Measurements from ENCODE around the gene PLEKHG4.

The PLEKHG4 gene

DNA sequence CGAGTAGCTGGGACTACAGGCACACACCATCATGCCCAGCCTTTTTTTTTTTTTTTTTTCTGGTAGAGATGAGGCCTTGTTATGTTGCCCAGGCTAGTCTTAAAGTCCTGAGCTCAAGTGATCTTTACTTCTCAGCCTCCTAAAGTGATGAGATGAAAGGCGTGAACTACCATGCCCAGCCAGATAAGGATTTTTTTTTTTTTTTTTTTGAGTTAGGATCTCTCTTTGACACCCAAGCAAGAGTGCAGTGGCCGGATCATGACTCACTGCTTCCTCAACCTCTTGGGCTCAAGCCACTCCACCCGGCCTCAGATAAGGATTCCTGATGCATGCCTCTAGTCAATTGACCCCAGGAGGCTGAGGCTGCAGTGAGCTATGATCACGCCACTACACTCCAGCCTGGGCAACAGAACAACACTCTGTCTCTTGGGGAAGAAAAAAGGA, 11.2 kb upstream of the PLEKHG4 start:
- no peaks in the 10 kb centered on the region for H3K9me3 ChIP-seq (ENCODE audit: low read depth, low read length)
- H3K36me3 ChIP-seq (ENCODE audit: insufficient read depth, low read length), result no peaks in the 10 kb centered on the region
- TF ChIP-seq EZH2 (IDR thresholded peaks at IDR 0.05) (no peak), FOXP2 (optimal IDR thresholded peaks at IDR 0.05; ENCODE audit: control extremely low read depth, extremely low read length, insufficient read depth) (no peak), POLR2AphosphoS5 (IDR thresholded peaks at IDR 0.05; ENCODE audit: borderline replicate concordance, low read depth, low read length) (no peak)
- H3K27ac ChIP-seq, result no peak overlapping the region
- no peak overlapping the region for H3K4me3 ChIP-seq
- H3K9ac ChIP-seq (ENCODE audit: insufficient read length), result no peak overlapping the region
- DNase-seq (ENCODE audit: low read depth, low spot score), result no peak

DNA sequence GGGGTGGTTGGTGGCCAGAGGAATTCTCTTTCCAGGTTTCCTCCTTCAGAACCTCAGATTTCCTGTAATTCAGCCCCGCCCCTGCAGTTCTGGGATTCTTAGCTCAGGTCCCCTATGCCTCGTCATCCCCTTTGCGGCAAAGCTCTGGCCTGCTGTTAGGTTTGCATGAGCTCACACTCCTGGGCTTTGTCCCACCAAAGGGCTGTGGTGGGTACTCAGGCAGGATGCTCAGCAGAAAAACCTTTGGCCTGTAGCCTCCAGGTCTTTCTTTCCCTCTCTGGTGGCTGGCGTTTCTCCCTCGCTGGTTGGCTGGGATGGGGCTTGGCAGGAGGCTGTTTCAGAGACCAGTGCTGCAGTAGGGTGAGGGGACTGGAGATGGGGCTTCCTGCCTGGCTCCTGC, 9.6 kb upstream of the PLEKHG4 start:
- TF ChIP-seq EZH2 (IDR thresholded peaks at IDR 0.05) (no peak), POLR2AphosphoS5 (IDR thresholded peaks at IDR 0.05; ENCODE audit: borderline replicate concordance, low read depth, low read length) (no peak), FOXP2 (optimal IDR thresholded peaks at IDR 0.05; ENCODE audit: control extremely low read depth, extremely low read length, insufficient read depth) (no peak)
- Histone ChIP-seq H3K9ac (ENCODE audit: insufficient read length) (no peak overlapping the region), H3K9me3 (ENCODE audit: low read depth, low read length) (no peaks in the 10 kb centered on the region), H3K36me3 (ENCODE audit: insufficient read depth, low read length) (no peaks in the 10 kb centered on the region), H3K4me3 (no peak overlapping the region), H3K27ac (no peak overlapping the region)
- no peak for DNase-seq (ENCODE audit: low read depth, low spot score)

DNA sequence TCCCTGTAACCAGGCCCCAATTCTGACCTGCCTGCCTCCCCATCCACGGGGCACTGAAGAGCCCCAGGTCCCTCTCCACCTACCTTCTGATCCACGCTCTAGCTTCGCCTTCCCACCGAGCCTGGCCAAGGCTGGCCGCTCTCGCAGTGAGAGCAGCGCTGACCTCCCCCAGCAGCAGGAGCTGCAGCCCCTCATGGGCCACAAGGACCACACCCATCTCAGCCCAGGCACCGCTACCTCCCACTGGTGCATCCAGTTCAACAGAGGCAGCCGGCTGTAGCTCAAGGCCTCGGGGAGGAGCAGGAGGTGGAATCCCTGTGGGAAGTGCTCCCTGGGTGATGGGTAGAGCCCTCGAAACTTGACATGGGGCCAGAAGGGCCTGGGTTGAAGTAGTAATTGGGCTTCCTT, 8.4 kb upstream of the PLEKHG4 start:
- no peak for TF ChIP-seq POLR2AphosphoS5 (IDR thresholded peaks at IDR 0.05; ENCODE audit: borderline replicate concordance, low read depth, low read length)
- no peak for TF ChIP-seq EZH2 (IDR thresholded peaks at IDR 0.05)
- TF ChIP-seq FOXP2 (optimal IDR thresholded peaks at IDR 0.05; ENCODE audit: control extremely low read depth, extremely low read length, insufficient read depth), result no peak
- H3K27ac ChIP-seq, result no peak overlapping the region
- no peaks in the 10 kb centered on the region for H3K9me3 ChIP-seq (ENCODE audit: low read depth, low read length)
- H3K9ac ChIP-seq (ENCODE audit: insufficient read length), result no peak overlapping the region
- no peak for DNase-seq (ENCODE audit: low read depth, low spot score)
- H3K36me3 ChIP-seq (ENCODE audit: insufficient read depth, low read length), result no peaks in the 10 kb centered on the region
- no peak overlapping the region for H3K4me3 ChIP-seq

DNA sequence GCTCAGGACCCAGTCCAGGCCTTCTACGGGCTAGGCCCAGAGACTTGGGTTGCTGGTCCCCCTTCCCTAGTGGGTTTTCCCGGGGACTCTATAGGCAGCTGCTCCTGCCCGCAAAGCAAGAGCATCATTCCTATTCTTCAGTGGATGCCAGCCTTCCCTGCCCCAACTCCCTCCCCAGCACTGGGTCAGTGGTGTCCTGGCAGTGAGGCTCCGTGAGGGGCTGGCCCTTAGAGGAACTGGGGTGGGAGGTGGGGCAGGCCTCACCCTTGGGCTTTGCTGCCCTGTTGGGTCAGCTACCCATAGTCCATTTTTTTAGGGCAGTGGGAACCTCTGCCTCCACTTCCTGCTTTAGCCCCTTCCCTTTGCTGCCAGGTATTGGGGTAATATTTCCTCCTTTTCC, 7.9 kb upstream of the PLEKHG4 start:
- Histone ChIP-seq H3K9me3 (ENCODE audit: low read depth, low read length) (no peaks in the 10 kb centered on the region), H3K36me3 (ENCODE audit: insufficient read depth, low read length) (no peaks in the 10 kb centered on the region), H3K27ac (no peak overlapping the region), H3K9ac (ENCODE audit: insufficient read length) (no peak overlapping the region), H3K4me3 (no peak overlapping the region)
- no peak for DNase-seq (ENCODE audit: low read depth, low spot score)
- TF ChIP-seq FOXP2 (optimal IDR thresholded peaks at IDR 0.05; ENCODE audit: control extremely low read depth, extremely low read length, insufficient read depth) (no peak), EZH2 (IDR thresholded peaks at IDR 0.05) (no peak), POLR2AphosphoS5 (IDR thresholded peaks at IDR 0.05; ENCODE audit: borderline replicate concordance, low read depth, low read length) (no peak)

DNA sequence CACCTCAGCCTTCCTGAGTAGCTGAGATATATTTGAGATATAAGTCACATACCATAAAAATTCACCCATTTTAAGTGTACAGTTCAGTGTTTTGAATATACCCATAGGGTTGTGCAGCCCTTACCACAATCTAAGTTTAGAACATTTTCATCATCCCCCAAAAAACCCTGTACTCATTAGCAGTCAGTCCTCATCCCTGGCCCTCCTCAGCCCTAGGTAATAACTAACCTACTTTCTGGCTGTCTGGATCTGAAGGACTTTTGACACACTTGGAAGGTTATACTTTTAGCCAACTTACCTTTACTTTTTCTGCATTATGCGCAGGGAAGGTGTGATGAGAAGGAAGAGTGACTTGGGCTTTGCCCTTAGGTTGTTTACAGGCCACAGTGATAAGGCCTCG, 4.0 kb upstream of the PLEKHG4 start:
- DNase-seq (ENCODE audit: low read depth, low spot score), result no peak
- no peaks in the 10 kb centered on the region for H3K9me3 ChIP-seq (ENCODE audit: low read depth, low read length)
- H3K9ac ChIP-seq (ENCODE audit: insufficient read length), result no peak overlapping the region
- TF ChIP-seq POLR2AphosphoS5 (IDR thresholded peaks at IDR 0.05; ENCODE audit: borderline replicate concordance, low read depth, low read length), result no peak
- TF ChIP-seq FOXP2 (optimal IDR thresholded peaks at IDR 0.05; ENCODE audit: control extremely low read depth, extremely low read length, insufficient read depth), result no peak
- TF ChIP-seq EZH2 (IDR thresholded peaks at IDR 0.05), result no peak
- H3K36me3 ChIP-seq (ENCODE audit: insufficient read depth, low read length), result no peaks in the 10 kb centered on the region
- H3K4me3 ChIP-seq, result no peak overlapping the region
- H3K27ac ChIP-seq, result no peak overlapping the region

DNA sequence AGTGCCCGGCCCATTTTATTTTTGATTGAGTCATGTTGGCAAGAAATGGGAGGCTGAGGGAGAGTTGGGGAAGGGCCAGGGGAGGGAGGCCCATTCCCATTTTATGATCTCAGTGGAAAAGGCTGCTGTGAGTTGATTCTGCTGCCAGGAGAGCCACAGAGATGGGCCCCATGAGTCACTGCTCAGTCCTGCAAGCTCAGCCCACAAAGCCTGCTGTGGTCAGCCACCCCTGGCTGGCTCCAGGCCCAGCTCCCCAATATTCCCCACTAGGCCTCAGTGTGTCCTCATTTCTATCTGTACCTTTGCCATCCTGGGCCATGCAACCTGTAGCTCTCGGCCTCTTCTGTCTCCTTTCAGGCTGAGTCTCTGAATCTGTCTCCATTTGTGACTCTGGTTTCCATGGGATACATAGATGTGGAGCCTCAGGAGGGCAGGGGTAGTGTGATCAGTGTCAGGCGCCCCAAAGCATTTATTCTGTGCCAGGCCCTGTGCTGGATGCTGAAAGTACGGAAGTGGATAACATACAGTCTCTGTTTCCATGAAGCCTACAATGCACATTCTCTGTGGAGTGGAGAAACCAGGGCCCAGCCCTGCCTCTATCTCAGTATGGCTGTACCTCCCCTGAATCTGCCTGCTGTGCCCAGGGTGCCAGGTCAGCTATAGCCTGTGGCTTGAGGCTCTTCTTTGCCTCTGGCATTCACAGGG, 1.9 kb upstream of the PLEKHG4 start:
- Histone ChIP-seq H3K27ac (no peak overlapping the region), H3K4me3 (no peak overlapping the region), H3K9ac (ENCODE audit: insufficient read length) (no peak overlapping the region), H3K36me3 (ENCODE audit: insufficient read depth, low read length) (no peaks in the 10 kb centered on the region), H3K9me3 (ENCODE audit: low read depth, low read length) (no peaks in the 10 kb centered on the region)
- no peak for DNase-seq (ENCODE audit: low read depth, low spot score)
- TF ChIP-seq FOXP2 (optimal IDR thresholded peaks at IDR 0.05; ENCODE audit: control extremely low read depth, extremely low read length, insufficient read depth) (no peak), POLR2AphosphoS5 (IDR thresholded peaks at IDR 0.05; ENCODE audit: borderline replicate concordance, low read depth, low read length) (no peak), EZH2 (IDR thresholded peaks at IDR 0.05) (no peak)

DNA sequence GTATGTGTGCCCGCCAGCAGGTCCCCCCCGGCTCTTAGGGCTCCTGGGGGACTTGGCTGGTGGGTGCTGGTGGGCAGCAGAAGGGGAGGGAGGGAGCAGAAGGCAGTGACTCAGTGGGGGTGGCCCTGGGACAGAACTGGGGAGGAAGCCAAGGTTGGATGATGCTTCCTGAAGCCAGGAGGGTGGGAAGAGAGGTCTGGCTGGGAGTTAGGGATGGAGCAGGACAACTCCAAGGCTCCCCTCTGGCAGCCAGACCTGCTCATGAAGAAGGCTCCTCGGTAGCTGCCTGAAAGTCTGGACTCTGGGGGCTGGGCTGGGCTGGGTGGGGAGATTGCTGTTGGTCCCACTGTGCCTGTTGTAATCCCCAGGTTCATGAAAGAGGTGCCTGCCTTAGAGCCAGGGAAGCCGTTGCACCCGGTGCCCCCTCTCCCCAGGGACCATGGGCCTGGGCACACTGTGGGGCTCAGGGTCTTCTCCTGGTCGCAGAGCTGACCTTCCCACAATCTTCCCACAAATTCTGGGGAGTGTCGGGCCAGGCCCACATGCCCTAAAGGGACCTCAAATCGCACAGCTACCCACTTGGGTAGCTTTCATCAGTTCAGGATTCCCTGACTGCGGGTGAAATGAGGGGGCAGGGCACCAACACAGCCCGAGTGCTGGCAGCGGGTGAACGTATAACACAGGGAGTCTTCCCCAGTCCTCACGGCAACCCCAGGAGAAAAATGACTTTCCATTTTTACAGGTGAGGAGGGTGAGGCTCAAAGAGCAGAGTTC, 1.1 kb upstream of the PLEKHG4 start:
- no peak for DNase-seq (ENCODE audit: low read depth, low spot score)
- no peak overlapping the region for H3K27ac ChIP-seq

DNA sequence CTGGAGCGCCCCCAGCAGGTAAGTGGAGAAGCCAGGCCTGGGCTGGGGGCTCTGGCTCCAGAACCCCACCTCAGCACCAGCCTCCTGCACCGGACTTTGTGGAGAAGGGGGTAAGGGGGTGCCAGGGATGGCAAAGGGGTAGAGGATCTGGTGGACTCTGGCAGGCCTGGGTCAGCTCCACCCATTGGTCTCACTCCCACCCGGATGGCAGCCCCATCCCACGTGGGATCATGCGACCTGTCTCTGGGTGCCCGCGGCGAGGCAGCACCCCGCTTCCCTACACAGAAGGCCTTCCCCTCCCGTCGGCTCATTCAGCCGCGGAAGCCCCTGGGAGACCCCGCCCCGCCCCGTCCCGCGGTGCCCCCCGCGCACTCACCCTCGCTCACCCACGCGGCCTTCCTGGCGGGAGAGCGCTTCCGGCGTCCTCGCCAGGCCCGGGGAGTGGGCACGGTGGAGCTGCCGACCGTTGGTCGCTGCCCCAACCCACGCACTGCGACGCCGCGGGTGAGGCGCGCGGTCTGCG, 498 bp upstream of the PLEKHG4 start:
- H3K9me3 ChIP-seq (ENCODE audit: low read depth, low read length), result no peaks in the 10 kb centered on the region
- no peak overlapping the region for H3K27ac ChIP-seq
- H3K4me3 ChIP-seq, result peak overlapping the region; percentile 53
- no peak for DNase-seq (ENCODE audit: low read depth, low spot score)
- no peaks in the 10 kb centered on the region for H3K36me3 ChIP-seq (ENCODE audit: insufficient read depth, low read length)
- TF ChIP-seq POLR2AphosphoS5 (IDR thresholded peaks at IDR 0.05; ENCODE audit: borderline replicate concordance, low read depth, low read length), result no peak
- no peak overlapping the region for H3K9ac ChIP-seq (ENCODE audit: insufficient read length)

More for the DNA sequence above, 1.1 kb upstream of the PLEKHG4 start:
- Histone ChIP-seq H3K9ac (ENCODE audit: insufficient read length) (no peak overlapping the region), H3K4me3 (peak overlapping the region; percentile 53), H3K9me3 (ENCODE audit: low read depth, low read length) (no peaks in the 10 kb centered on the region), H3K36me3 (ENCODE audit: insufficient read depth, low read length) (no peaks in the 10 kb centered on the region)
- TF ChIP-seq POLR2AphosphoS5 (IDR thresholded peaks at IDR 0.05; ENCODE audit: borderline replicate concordance, low read depth, low read length) (no peak), FOXP2 (optimal IDR thresholded peaks at IDR 0.05; ENCODE audit: control extremely low read depth, extremely low read length, insufficient read depth) (no peak), EZH2 (IDR thresholded peaks at IDR 0.05) (no peak)
